H1 (cell line): Measurements from ENCODE around the gene MAGEA6. TPM values are rescaled to one million over a fixed set of nuclear protein-coding genes. Genes with fewer than 3 reads are reported as not detected.

Source experiments
- CTCF ChIA-PET: fragments of 300-600 bp; sonication (Branson Sonifier 250); formaldehyde crosslinking; loops from one replicate; lab custom pipeline; 2021; ENCODE audit not compliant: partially characterized antibody; lab: Charles Lee
- POLR2A ChIA-PET: fragments of 300-600 bp; sonication (Branson Sonifier 250); formaldehyde crosslinking; loops from one replicate; lab custom pipeline; 2021; ENCODE audit warnings: inconsistent platforms; ENCODE audit not compliant: partially characterized antibody; lab: Charles Lee
- DNase-seq, 2 experiments: peaks; one replicate each; pipeline versions ENCODE4 v3.0.0 to v3.0.0-alpha.2; 2010 to 2022; ENCODE audit warnings: low spot score in 2 of 2, low read depth in 1 of 2, mixed read lengths in 1 of 2
- FAIRE-seq: peaks from 2 replicates; lab custom pipeline; 2011; peaks lifted over from hg19 to GRCh38; lab: Jason Lieb, UNC
- H2AFZ ChIP-seq: 2 replicates; pipeline ENCODE4 v1.8.1; 2012; ENCODE audit warnings: low read length, inconsistent platforms
- H2AK5ac ChIP-seq: 2 replicates; pipeline ENCODE4 v1.6.1; 2013; ENCODE audit warnings: low read depth, low read length
- H2BK120ac ChIP-seq: replicated peaks from 2 replicates; pipeline ENCODE3; 2013; ENCODE audit warnings: low read depth, low read length, inconsistent platforms
- H2BK12ac ChIP-seq: 2 replicates; pipeline ENCODE4 v1.6.1; 2013; ENCODE audit warnings: low read depth, low read length
- H2BK15ac ChIP-seq: 2 replicates; pipeline ENCODE4 v1.6.1; 2013; ENCODE audit warnings: low read length
- H2BK20ac ChIP-seq: 2 replicates; pipeline ENCODE4 v1.6.1; 2013; ENCODE audit warnings: low read length
- H2BK5ac ChIP-seq: 2 replicates; pipeline ENCODE4 v1.6.1; 2013; ENCODE audit warnings: low read depth, low read length
- H3K14ac ChIP-seq: 2 replicates; pipeline ENCODE4 v1.6.1; 2013; ENCODE audit warnings: inconsistent platforms; ENCODE audit not compliant: insufficient read length
- H3K18ac ChIP-seq: 2 replicates; pipeline ENCODE4 v1.6.1; 2013; ENCODE audit warnings: low read length; ENCODE audit errors: extremely low read depth
- H3K23ac ChIP-seq: 2 replicates; pipeline ENCODE4 v1.6.1; 2013; ENCODE audit warnings: inconsistent platforms; ENCODE audit not compliant: insufficient read length
- H3K23me2 ChIP-seq: 2 replicates; pipeline ENCODE4 v1.6.1; 2013; ENCODE audit warnings: low read depth, low read length
- H3K27ac ChIP-seq: 2 replicates; pipeline ENCODE4 v1.6.1; 2011; ENCODE audit warnings: low read depth, low read length, inconsistent platforms
- H3K27me3 ChIP-seq, 4 experiments: replicated peaks in 1 of 4; 1 replicate in 1 of 4; 2 replicates in 3 of 4; pipeline versions ENCODE4 v1.6.1 to v1.8.1; 2011 to 2013; ENCODE audit warnings: low read length in 3 of 4, mild to moderate bottlenecking in 3 of 4, inconsistent platforms in 2 of 4, mixed read lengths in 2 of 4, moderate library complexity in 1 of 4; ENCODE audit not compliant: control insufficient read depth in 3 of 4, insufficient read depth in 3 of 4; ENCODE audit errors: extremely low read depth in 1 of 4
- H3K36me3 ChIP-seq, 4 experiments: 2 replicates each; pipeline versions ENCODE4 v1.6.1 to v1.8.1; 2011 to 2013; ENCODE audit warnings: mild to moderate bottlenecking in 4 of 4, low read length in 3 of 4, moderate library complexity in 2 of 4, control low read depth in 1 of 4, inconsistent platforms in 1 of 4; ENCODE audit not compliant: insufficient read depth in 4 of 4, control insufficient read depth in 2 of 4
- H3K4ac ChIP-seq: replicated peaks from 2 replicates; pipeline ENCODE3; 2013; ENCODE audit warnings: low read length, low read depth, mixed read lengths, inconsistent platforms; ENCODE audit not compliant: insufficient read length
- H3K4me1 ChIP-seq, 4 experiments: replicated peaks in 1 of 4; 1 replicate in 1 of 4; 2 replicates in 3 of 4; pipeline versions ENCODE4 v1.6.1 to v1.8.1; 2011 to 2013; ENCODE audit warnings: low read length in 3 of 4, inconsistent platforms in 2 of 4, mixed read lengths in 1 of 4; ENCODE audit not compliant: insufficient read depth in 4 of 4, control insufficient read depth in 3 of 4
- H3K4me2 ChIP-seq, 2 experiments: 2 replicates each; pipeline versions ENCODE4 v1.6.1 to v1.8.1; 2011 to 2013; ENCODE audit warnings: low read depth in 2 of 2, low read length in 2 of 2, control low read depth in 1 of 2, inconsistent platforms in 1 of 2, mild to moderate bottlenecking in 1 of 2; ENCODE audit not compliant: insufficient read depth in 1 of 2
- H3K4me3 ChIP-seq, 4 experiments: fragments of 200-600, 300-600 bp in 1 of 4; sonication (generic), shearing (Covaris generic), sonication (Bioruptor Twin) in 1 of 4; 2 replicates each; pipeline versions ENCODE4 v1.5.1 to v1.8.1; 2011 to 2016; ENCODE audit warnings: low read length in 4 of 4, low read depth in 3 of 4, control low read depth in 2 of 4, inconsistent platforms in 2 of 4, mild to moderate bottlenecking in 2 of 4, mixed read lengths in 1 of 4, moderate library complexity in 1 of 4; ENCODE audit not compliant: insufficient read depth in 2 of 4; ENCODE audit errors: extremely low read depth in 1 of 4
- H3K56ac ChIP-seq: replicated peaks from 2 replicates; pipeline ENCODE3; 2013; ENCODE audit warnings: low read depth, mild to moderate bottlenecking, mixed read lengths, low read length, inconsistent platforms; ENCODE audit not compliant: insufficient read length
- H3K79me1 ChIP-seq: 2 replicates; pipeline ENCODE4 v1.6.1; 2013; ENCODE audit warnings: low read depth, low read length, control low read depth
- H3K79me2 ChIP-seq, 2 experiments: 2 replicates each; pipeline versions ENCODE4 v1.6.1 to v1.8.1; 2012 to 2013; ENCODE audit warnings: low read length in 2 of 2, mild to moderate bottlenecking in 2 of 2, inconsistent platforms in 1 of 2; ENCODE audit not compliant: insufficient read depth in 2 of 2, control insufficient read depth in 1 of 2
- H3K9ac ChIP-seq, 4 experiments: replicated peaks in 1 of 4; 1 replicate in 1 of 4; 2 replicates in 3 of 4; pipeline versions ENCODE4 v1.6.1 to v1.8.1; 2011 to 2013; ENCODE audit warnings: low read depth in 3 of 4, low read length in 3 of 4, control low read depth in 2 of 4, mild to moderate bottlenecking in 2 of 4, moderate library complexity in 2 of 4, inconsistent platforms in 1 of 4; ENCODE audit errors: extremely low read depth in 1 of 4
- H3K9me3 ChIP-seq, 2 experiments: 2 replicates each; pipeline versions ENCODE4 v1.6.1 to v1.8.1; 2012 to 2013; ENCODE audit warnings: mild to moderate bottlenecking in 2 of 2, moderate library complexity in 2 of 2, control low read depth in 1 of 2, inconsistent platforms in 1 of 2, low read depth in 1 of 2, low read length in 1 of 2, mixed read lengths in 1 of 2; ENCODE audit not compliant: insufficient read depth in 2 of 2
- H4K20me1 ChIP-seq, 2 experiments: replicated peaks in 1 of 2; 2 replicates each; pipeline versions ENCODE3 to v1.8.1; 2011 to 2013; ENCODE audit warnings: inconsistent platforms in 2 of 2, low read length in 2 of 2, mild to moderate bottlenecking in 1 of 2; ENCODE audit not compliant: insufficient read depth in 2 of 2, control insufficient read depth in 1 of 2
- H4K5ac ChIP-seq: 2 replicates; pipeline ENCODE4 v1.6.1; 2013; ENCODE audit warnings: low read length, low read depth, mixed read lengths, inconsistent platforms; ENCODE audit not compliant: insufficient read length
- H4K8ac ChIP-seq: 2 replicates; pipeline ENCODE4 v1.8.0; 2013; ENCODE audit warnings: mild to moderate bottlenecking, moderate library complexity, low read length, inconsistent platforms; ENCODE audit not compliant: insufficient read depth; ENCODE audit errors: extremely low read depth
- H4K91ac ChIP-seq: replicated peaks from 2 replicates; pipeline ENCODE3; 2013; ENCODE audit warnings: low read length, mixed read lengths, inconsistent platforms; ENCODE audit not compliant: insufficient read length
- RAD21 ChIP-seq, 2 experiments: IDR thresholded peaks in 1 of 2; conservative IDR thresholded peaks in 1 of 2; 2 replicates each; pipeline ENCODE4 v1.6.1; 2011; ENCODE audit warnings: low read depth in 2 of 2, low read length in 2 of 2, improper control_type of control experiment in 1 of 2, inconsistent platforms in 1 of 2, mild to moderate bottlenecking in 1 of 2, moderate library complexity in 1 of 2
- SAP30 ChIP-seq: fragments of 300-600 bp; sonication (generic); IDR thresholded peaks from 2 replicates; pipeline ENCODE4 v1.7.1; 2012; ENCODE audit warnings: low read length, moderate library complexity, mild to moderate bottlenecking, inconsistent platforms; ENCODE audit not compliant: insufficient read depth, insufficient replicate concordance
- TEAD4 ChIP-seq: IDR thresholded peaks from 2 replicates; pipeline ENCODE4 v1.6.1; 2012; ENCODE audit warnings: low read depth, low read length, inconsistent platforms, mixed read lengths
- WGBS, 2 experiments: shearing (Covaris generic) in 1 of 2; methylation state at CpG; one replicate each; pipeline versions ENCODE4 v1.1.6 to v1.1.7; 2013 to 2015; ENCODE audit warnings: low lambda C conversion rate in 2 of 2, mixed read lengths in 2 of 2, inconsistent platforms in 1 of 2, low coverage in 1 of 2, missing lambda C conversion rate in 1 of 2; ENCODE audit not compliant: insufficient replicate concordance in 2 of 2, insufficient coverage in 1 of 2, insufficient read length in 1 of 2; ENCODE audit errors: extremely low coverage in 1 of 2, missing lambda C conversion rate in 1 of 2; 5-methylcytosine and 5-hydroxymethylcytosine counted together
- polyA plus RNA-seq, 7 experiments: library from polyadenylated mRNA; depleted of rRNA in 3 of 7; stranded (reverse) in 5 of 7; unstranded in 2 of 7; fragments of >200 nt in 5 of 7; fragments of 200-250 nt in 2 of 7; gene quantifications; 1 replicate in 5 of 7; 2 replicates in 1 of 7; 4 replicates in 1 of 7; pipeline versions ENCODE4 v1.2.1 to v1.2.3, GENCODE V29; 2011 to 2013; ENCODE audit warnings: missing spikeins in 2 of 7, mixed read lengths in 2 of 7
- total RNA-seq: library from RNA; stranded (reverse); fragmentation: NEBNext Ultra II Directional; extraction: Animal tissue kit (Norgen Biotek cat#: 25700); gene quantifications from 2 replicates; pipeline ENCODE4 v1.2.1, GENCODE V29; 2021
- TF ChIP-seq, protein P1 (sequence below), 3 experiments: IDR thresholded peaks; 1 replicate in 2 of 3; 2 replicates in 1 of 3; pipeline versions ENCODE4 v1.5.1 to v1.6.1; 2011; ENCODE audit warnings: low read length in 3 of 3, mild to moderate bottlenecking in 3 of 3, inconsistent platforms in 2 of 3, low read depth in 1 of 3, moderate library complexity in 1 of 3; ENCODE audit not compliant: insufficient read depth in 1 of 3; ENCODE audit errors: control extremely low read depth in 1 of 3

Gene MAGEA6
- total and polyA plus RNA-seq, 2 of the 8 experiments (the other 6 are each of a cell fraction or from before 2014, with no cell fraction given), result 0.08 TPM; not detected in 1

DNA sequence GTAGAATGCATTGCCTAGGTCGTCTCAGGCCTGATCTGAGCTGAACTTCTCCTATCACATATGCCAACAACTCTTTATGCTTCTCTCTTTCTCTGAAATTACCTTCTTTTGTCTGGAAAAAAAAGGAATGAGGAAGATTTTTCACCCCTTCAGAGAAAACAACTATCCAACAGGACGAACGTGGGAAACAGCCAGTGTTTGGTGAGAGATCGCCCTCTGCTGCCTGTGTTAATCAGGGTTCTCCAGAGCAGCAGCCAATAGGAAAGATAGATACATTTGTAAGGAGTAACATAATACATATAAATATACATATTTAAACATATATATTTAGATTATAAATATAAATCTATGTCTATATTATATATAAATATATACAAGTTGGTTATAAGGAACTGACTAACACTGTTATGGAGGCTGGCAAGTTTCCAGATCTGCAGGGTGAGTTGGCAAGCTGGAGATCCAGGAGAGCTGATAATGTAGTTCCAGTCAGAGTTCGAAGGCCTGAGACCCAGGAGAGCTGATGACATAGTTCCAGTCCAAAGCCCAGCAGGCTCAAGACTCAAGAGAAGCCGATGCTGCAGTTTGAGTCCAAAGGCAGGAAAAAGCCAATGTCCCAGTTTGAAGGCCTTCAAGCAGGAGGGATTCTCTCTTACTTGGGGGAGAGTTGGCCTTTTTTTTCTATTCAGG lies 47.7 kb upstream of the MAGEA6 start:
- no peak for DNase-seq
- H2AK5ac ChIP-seq, result no peak overlapping the region
- H3K4me3 ChIP-seq, result no peak overlapping the region
- ChIA-PET POLR2A (no interaction called here), CTCF (interaction anchor here (1.0 to 2.4 kb wide), 13 partner anchors 10 to 1105 kb away, joined by 3 to 19 read pairs (median 4); no protein-coding TSS in a partner anchor)
- WGBS, 2 experiments, result 34% methylated on average over 6 of the region's 6 CpGs; no CpG with 5 or more reads in 1 of the 2 experiments
- H4K5ac ChIP-seq, result no peak overlapping the region
- no peak overlapping the region for H3K56ac ChIP-seq
- no peak overlapping the region for H3K23ac ChIP-seq
- no peak overlapping the region for H2BK12ac ChIP-seq
- H3K79me2 ChIP-seq, result no peaks in the 10 kb centered on the region
- TF ChIP-seq RAD21 (IDR thresholded peaks at IDR 0.05 in 1 of 2, conservative IDR thresholded peaks at IDR 0.05 in 1 of 2; ENCODE audit: low read depth in 2 of 2, low read length in 2 of 2) (peak; percentile 71 to 75), SAP30 (no peak), TEAD4 (no peak)
- TF ChIP-seq, protein P1, sequence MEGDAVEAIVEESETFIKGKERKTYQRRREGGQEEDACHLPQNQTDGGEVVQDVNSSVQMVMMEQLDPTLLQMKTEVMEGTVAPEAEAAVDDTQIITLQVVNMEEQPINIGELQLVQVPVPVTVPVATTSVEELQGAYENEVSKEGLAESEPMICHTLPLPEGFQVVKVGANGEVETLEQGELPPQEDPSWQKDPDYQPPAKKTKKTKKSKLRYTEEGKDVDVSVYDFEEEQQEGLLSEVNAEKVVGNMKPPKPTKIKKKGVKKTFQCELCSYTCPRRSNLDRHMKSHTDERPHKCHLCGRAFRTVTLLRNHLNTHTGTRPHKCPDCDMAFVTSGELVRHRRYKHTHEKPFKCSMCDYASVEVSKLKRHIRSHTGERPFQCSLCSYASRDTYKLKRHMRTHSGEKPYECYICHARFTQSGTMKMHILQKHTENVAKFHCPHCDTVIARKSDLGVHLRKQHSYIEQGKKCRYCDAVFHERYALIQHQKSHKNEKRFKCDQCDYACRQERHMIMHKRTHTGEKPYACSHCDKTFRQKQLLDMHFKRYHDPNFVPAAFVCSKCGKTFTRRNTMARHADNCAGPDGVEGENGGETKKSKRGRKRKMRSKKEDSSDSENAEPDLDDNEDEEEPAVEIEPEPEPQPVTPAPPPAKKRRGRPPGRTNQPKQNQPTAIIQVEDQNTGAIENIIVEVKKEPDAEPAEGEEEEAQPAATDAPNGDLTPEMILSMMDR (IDR thresholded peaks at IDR 0.05; ENCODE audit: control extremely low read depth in 1 of 3, insufficient read depth in 1 of 3, low read depth in 1 of 3, low read length in 3 of 3), result peak; percentile 25 to 58 (median 48)
- no peak overlapping the region for H2BK15ac ChIP-seq
- no peak overlapping the region for H2BK5ac ChIP-seq
- no peak overlapping the region for H3K4ac ChIP-seq
- H3K27ac ChIP-seq, result no peak overlapping the region
- H4K20me1 ChIP-seq, result no peaks in the 10 kb centered on the region
- H3K18ac ChIP-seq, result no peak overlapping the region
- H3K79me1 ChIP-seq, result no peaks in the 10 kb centered on the region
- H3K9me3 ChIP-seq, result no peaks in the 10 kb centered on the region
- H3K36me3 ChIP-seq, result no peaks in the 10 kb centered on the region
- H3K9ac ChIP-seq, result no peak overlapping the region
- no peaks in the 10 kb centered on the region for H3K23me2 ChIP-seq
- peak; percentile 62 for FAIRE-seq
- no peak overlapping the region for H2BK120ac ChIP-seq
- no peak overlapping the region for H4K8ac ChIP-seq
- H3K14ac ChIP-seq, result no peak overlapping the region
- no peaks in the 10 kb centered on the region for H3K4me1 ChIP-seq
- no peak overlapping the region for H2BK20ac ChIP-seq
- no peaks in the 10 kb centered on the region; a peak in 1 of 7 replicates for H3K27me3 ChIP-seq
- peak overlapping the region in 1 of 2 experiments; percentile 33; a peak in 2 of 4 replicates for H3K4me2 ChIP-seq
- H4K91ac ChIP-seq, result no peak overlapping the region
- H2AFZ ChIP-seq, result peak overlapping the region; percentile 84; the same call in 1 of the 2 replicates
